ENCODE data around the gene NCAPD2. TPM values are rescaled to one million over a fixed set of nuclear protein-coding genes. Genes with fewer than 3 reads are reported as not detected.

NCAPD2 gene
- total and polyA plus RNA-seq, 2 donors (not counting 3 experiments of a cell fraction or from before 2014, with no cell fraction given), result 41.8 to 90.1 TPM

GRCh38 chr12:6470375-6471163 lies 23.3 kb upstream of the NCAPD2 start, which contains the start of gene VAMP1:
TSS of gene VAMP1 (minus strand) at chr12:6470677. CDS start at chr12:6470531, 146 bp downstream.
- DNase-seq (ENCODE audit: low read depth, low spot score) (peak; percentile 97), FAIRE-seq (peak; percentile 98)
- H3K9me1 ChIP-seq (replicated peaks; ENCODE audit: control insufficient read depth, extremely low read depth, insufficient read depth, low read length), result no peaks in the 10 kb centered on the region
- peak; percentile 99 for TF ChIP-seq POLR2AphosphoS5 (IDR thresholded peaks at IDR 0.05; ENCODE audit: insufficient read depth, low read depth, low read length)
- TF ChIP-seq CTCF (IDR thresholded peaks at IDR 0.05; ENCODE audit: extremely low read depth in 1 of 2, insufficient read depth in 1 of 2, low read depth in 1 of 2, low read length in 2 of 2), result no peak
- peak; percentile 99 for TF ChIP-seq POLR2A (IDR thresholded peaks at IDR 0.05; ENCODE audit: low read depth, low read length)
- TF ChIP-seq MYC (IDR thresholded peaks at IDR 0.05; ENCODE audit: low read depth, low read length), result no peak
- no peak for TF ChIP-seq GATA2 (IDR thresholded peaks at IDR 0.05; ENCODE audit: insufficient read depth, insufficient read length, low read depth, low read length)
- TF ChIP-seq, protein P1, sequence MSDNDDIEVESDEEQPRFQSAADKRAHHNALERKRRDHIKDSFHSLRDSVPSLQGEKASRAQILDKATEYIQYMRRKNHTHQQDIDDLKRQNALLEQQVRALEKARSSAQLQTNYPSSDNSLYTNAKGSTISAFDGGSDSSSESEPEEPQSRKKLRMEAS (IDR thresholded peaks at IDR 0.05; ENCODE audit: insufficient read depth, insufficient read length), result no peak
- TF ChIP-seq JUN (IDR thresholded peaks at IDR 0.05; ENCODE audit: borderline replicate concordance, insufficient read depth, insufficient read length, low read depth), result no peak
- H4K20me1 ChIP-seq (replicated peaks; ENCODE audit: control insufficient read depth, extremely low read depth, insufficient read depth, low read length), result no peaks in the 10 kb centered on the region
- peak within 1 kb of the TSS; percentile 70 for H3K9ac ChIP-seq (replicated peaks; ENCODE audit: extremely low read depth, insufficient read depth, low read length)
- H3K4me1 ChIP-seq (ENCODE audit: control insufficient read depth, extremely low read depth, insufficient read depth, low read length), result peaks cover 16% of the 10 kb centered on the region
- peak within 1 kb of the TSS; percentile 49 for H3K27ac ChIP-seq (ENCODE audit: insufficient read depth, low read depth, low read length)
- CTCF ChIA-PET, result interaction anchor here (0.5 to 5.2 kb wide), 12 partner anchors 12 to 147 kb away, joined by 3 to 33 read pairs (median 4); partner anchors contain the start of genes GAPDH and MRPL51
- H3K36me3 ChIP-seq (ENCODE audit: control insufficient read depth in 2 of 2, extremely low read depth in 1 of 2, insufficient read depth in 2 of 2, low read length in 2 of 2), result peaks cover 0 to 2% of the 10 kb centered on the region in 2 experiments
- BruUV-seq (replicated peaks), result TSS peak; percentile 33
- H3K79me2 ChIP-seq (ENCODE audit: control insufficient read depth, insufficient read depth, low read length), result peaks cover 2% of the 10 kb centered on the region
- intact Hi-C loops (cut with micrococcal nuclease) (loop anchor here (1.0 to 2.0 kb wide), 4 partner anchors 11 to 148 kb away; partner anchors contain the start of gene NCAPD2), dilution Hi-C loops (cut with MboI; ENCODE audit: extremely low pct_ligation_motif_present, low sequenced_read_pairs) (no loop called here)
- peaks cover 0 to 5% of the 10 kb centered on the region in 2 experiments for H3K27me3 ChIP-seq (ENCODE audit: control insufficient read depth in 2 of 2, insufficient read depth in 2 of 2, low read length in 2 of 2)
- peak within 1 kb of the TSS; percentile 67 to 84 (median 71) for H3K4me3 ChIP-seq (replicated peaks in 1 of 3; ENCODE audit: insufficient read depth in 1 of 3, low read depth in 1 of 3, low read length in 3 of 3)
- POLR2A ChIA-PET, result interaction anchor here (0.6 to 2.8 kb wide), 27 partner anchors 9 to 295 kb away, joined by 3 to 25 read pairs (median 5); partner anchors contain the start of genes GAPDH, LTBR, MRPL51 and PTMS
- H2AFZ ChIP-seq (ENCODE audit: low read depth, low read length), result peak within 1 kb of the TSS; percentile 94
- peak within 1 kb of the TSS; percentile 87 for H3K4me2 ChIP-seq (ENCODE audit: insufficient read depth, low read length)
- H3K9me3 ChIP-seq (replicated peaks; ENCODE audit: control insufficient read depth, insufficient read depth, low read length), result no peaks in the 10 kb centered on the region

All from endothelial cell of umbilical vein (primary cell).